ENCODE measurements around the gene SMYD4.

Gene SMYD4

DNA sequence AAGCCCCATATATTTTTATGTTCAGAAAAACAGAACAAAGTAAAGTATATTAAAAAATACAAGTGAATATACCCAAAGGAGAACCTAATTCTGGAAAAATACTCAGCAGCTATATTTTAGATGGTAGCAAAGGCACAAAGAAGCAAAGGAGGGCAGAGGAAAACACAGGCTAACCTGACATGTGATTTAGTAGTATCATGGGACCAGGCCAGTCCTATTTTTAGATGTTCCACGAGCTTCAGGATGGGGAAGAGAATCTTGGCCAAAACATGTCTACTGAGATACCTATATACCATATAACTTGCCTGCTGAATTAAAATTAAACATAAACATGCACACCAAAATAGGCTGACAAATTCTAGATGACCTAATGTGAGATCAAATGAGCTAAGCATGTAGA, 32.9 kb downstream of the SMYD4 start:
- no peaks in the 10 kb centered on the region for H3K27me3 ChIP-seq (ENCODE audit: insufficient read depth, poor library complexity, severe bottlenecking)
- no peak overlapping the region for H3K27ac ChIP-seq (replicated peaks)
- no peak overlapping the region for H3K4me3 ChIP-seq (replicated peaks; ENCODE audit: insufficient read depth, low read length)
- DNase-seq (ENCODE audit: low read depth in 1 of 2, low spot score in 1 of 2) = no peak
- TF ChIP-seq, protein P1, sequence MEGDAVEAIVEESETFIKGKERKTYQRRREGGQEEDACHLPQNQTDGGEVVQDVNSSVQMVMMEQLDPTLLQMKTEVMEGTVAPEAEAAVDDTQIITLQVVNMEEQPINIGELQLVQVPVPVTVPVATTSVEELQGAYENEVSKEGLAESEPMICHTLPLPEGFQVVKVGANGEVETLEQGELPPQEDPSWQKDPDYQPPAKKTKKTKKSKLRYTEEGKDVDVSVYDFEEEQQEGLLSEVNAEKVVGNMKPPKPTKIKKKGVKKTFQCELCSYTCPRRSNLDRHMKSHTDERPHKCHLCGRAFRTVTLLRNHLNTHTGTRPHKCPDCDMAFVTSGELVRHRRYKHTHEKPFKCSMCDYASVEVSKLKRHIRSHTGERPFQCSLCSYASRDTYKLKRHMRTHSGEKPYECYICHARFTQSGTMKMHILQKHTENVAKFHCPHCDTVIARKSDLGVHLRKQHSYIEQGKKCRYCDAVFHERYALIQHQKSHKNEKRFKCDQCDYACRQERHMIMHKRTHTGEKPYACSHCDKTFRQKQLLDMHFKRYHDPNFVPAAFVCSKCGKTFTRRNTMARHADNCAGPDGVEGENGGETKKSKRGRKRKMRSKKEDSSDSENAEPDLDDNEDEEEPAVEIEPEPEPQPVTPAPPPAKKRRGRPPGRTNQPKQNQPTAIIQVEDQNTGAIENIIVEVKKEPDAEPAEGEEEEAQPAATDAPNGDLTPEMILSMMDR (IDR thresholded peaks at IDR 0.05; ENCODE audit: insufficient read depth, low read length) = no peak
- no peak for TF ChIP-seq SPI1 (IDR thresholded peaks at IDR 0.05; ENCODE audit: borderline replicate concordance, low read depth)
- TF ChIP-seq POLR2AphosphoS5 (IDR thresholded peaks at IDR 0.05; ENCODE audit: low read depth) = no peak
- TF ChIP-seq GABPA (IDR thresholded peaks at IDR 0.05; ENCODE audit: low read depth) = no peak
- TF ChIP-seq, protein P2, sequence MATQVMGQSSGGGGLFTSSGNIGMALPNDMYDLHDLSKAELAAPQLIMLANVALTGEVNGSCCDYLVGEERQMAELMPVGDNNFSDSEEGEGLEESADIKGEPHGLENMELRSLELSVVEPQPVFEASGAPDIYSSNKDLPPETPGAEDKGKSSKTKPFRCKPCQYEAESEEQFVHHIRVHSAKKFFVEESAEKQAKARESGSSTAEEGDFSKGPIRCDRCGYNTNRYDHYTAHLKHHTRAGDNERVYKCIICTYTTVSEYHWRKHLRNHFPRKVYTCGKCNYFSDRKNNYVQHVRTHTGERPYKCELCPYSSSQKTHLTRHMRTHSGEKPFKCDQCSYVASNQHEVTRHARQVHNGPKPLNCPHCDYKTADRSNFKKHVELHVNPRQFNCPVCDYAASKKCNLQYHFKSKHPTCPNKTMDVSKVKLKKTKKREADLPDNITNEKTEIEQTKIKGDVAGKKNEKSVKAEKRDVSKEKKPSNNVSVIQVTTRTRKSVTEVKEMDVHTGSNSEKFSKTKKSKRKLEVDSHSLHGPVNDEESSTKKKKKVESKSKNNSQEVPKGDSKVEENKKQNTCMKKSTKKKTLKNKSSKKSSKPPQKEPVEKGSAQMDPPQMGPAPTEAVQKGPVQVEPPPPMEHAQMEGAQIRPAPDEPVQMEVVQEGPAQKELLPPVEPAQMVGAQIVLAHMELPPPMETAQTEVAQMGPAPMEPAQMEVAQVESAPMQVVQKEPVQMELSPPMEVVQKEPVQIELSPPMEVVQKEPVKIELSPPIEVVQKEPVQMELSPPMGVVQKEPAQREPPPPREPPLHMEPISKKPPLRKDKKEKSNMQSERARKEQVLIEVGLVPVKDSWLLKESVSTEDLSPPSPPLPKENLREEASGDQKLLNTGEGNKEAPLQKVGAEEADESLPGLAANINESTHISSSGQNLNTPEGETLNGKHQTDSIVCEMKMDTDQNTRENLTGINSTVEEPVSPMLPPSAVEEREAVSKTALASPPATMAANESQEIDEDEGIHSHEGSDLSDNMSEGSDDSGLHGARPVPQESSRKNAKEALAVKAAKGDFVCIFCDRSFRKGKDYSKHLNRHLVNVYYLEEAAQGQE (IDR thresholded peaks at IDR 0.05; ENCODE audit: insufficient replicate concordance, low read depth) = no peak

DNA sequence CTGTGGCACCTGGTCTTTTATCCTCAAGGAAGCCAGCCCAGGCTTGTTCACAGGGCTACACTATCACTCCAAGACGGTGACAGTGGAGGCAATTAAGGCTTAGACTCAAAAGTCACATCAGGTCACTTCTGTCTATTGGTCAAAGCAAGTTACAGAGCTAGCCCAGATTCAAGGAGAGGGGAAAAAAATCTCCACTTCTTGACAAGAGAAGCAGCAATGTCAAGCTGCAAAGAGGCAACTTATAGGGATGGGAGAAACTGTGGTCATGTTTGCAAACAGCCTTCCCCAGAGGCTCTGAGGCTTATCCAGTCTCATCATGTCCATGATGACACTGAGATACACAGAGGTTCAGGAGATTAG, 36.3 kb downstream of the SMYD4 start:
- no peak overlapping the region for H3K4me3 ChIP-seq (replicated peaks; ENCODE audit: insufficient read depth, low read length)
- no peak for DNase-seq (ENCODE audit: low read depth in 1 of 2, low spot score in 1 of 2)
- TF ChIP-seq, protein P2 (IDR thresholded peaks at IDR 0.05; ENCODE audit: insufficient replicate concordance, low read depth) = no peak
- no peak for TF ChIP-seq POLR2AphosphoS5 (IDR thresholded peaks at IDR 0.05; ENCODE audit: low read depth)
- TF ChIP-seq, protein P1 (IDR thresholded peaks at IDR 0.05; ENCODE audit: insufficient read depth, low read length) = no peak
- H3K27ac ChIP-seq (replicated peaks) = no peak overlapping the region
- H3K27me3 ChIP-seq (ENCODE audit: insufficient read depth, poor library complexity, severe bottlenecking) = no peaks in the 10 kb centered on the region

DNA sequence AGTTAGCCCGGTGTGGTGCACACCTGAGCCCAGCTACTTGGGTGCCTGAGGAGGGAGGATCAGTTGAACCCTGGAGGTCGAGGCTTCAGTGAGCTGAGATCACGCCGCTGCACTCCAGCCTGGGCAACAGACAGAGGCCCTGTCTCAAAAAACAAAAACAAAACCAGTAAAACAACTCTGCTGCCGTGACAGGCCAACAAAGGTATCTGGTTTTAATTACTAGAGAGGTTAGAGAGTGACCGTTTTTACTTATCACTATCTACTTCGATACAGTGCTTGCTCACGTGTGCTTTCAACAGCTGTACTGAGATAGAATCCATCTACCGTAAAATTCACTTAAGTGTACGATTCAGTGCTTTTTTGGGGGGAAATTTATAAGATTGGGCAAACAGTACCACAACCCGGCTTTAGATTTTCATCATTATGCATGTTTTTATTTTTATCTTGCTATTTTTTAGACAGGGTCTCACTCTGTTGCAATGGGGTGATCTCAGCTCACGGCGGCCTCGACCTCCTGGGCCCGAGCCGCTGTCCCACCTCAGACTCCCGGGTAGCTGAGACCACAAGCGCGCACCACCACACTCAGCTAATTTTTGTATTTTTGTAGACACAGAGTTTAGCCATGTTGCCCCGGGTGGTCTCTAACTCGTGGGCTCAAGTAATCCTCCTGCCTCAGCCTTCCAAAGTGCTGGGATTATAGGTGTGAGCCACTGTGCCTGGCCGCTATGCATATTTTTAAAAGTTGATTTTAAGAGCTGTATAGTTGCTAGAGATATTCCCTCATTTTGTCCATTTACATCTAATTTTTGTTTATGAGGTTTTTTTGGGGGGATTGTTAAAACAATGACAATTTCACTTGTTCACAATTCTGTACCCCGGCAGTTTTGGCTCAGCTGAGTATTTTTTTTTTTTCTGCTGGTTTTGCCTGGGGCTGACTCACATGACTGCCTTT, 36.9 kb downstream of the SMYD4 start:
- no peak for DNase-seq (ENCODE audit: low read depth in 1 of 2, low spot score in 1 of 2)
- H3K27me3 ChIP-seq (ENCODE audit: insufficient read depth, poor library complexity, severe bottlenecking) = no peaks in the 10 kb centered on the region
- H3K27ac ChIP-seq (replicated peaks) = no peak overlapping the region
- no peak overlapping the region for H3K4me3 ChIP-seq (replicated peaks; ENCODE audit: insufficient read depth, low read length)
- TF ChIP-seq POLR2AphosphoS5 (IDR thresholded peaks at IDR 0.05; ENCODE audit: low read depth) = no peak
- TF ChIP-seq, protein P2 (IDR thresholded peaks at IDR 0.05; ENCODE audit: insufficient replicate concordance, low read depth) = no peak
